ACHN (cell line): Measurements from ENCODE around the gene GRM4.

Experiments
- DNase-seq: peaks from one replicate; pipeline ENCODE4 v3.0.0-alpha.2; 2015
- in situ Hi-C: cut with HindIII; loops from 2 replicates; pipeline ENCODE4 v1.10.0; 2017; ENCODE audit warnings: low sequenced_read_pairs, low pct_ligation_motif_present, low pct_unique_long_range_greater_than_20kb

The GRM4 gene

GRCh38 chr6:34145161-34146020, 496 bp downstream of the GRM4 start:
- in situ Hi-C loops, result no loop called here
- DNase-seq, result peak; percentile 11

- DNase-seq, result no peak
- in situ Hi-C loops, result no loop called here
Observed at GRCh38 chr6:34144581-34145160, 1.2 kb downstream of the GRM4 start.

GRCh38 chr6:34143884-34144580, 1.9 kb downstream of the GRM4 start:
- DNase-seq, result no peak
- in situ Hi-C loops, result no loop called here

GRCh38 chr6:34143196-34143883, 2.5 kb downstream of the GRM4 start:
- in situ Hi-C loops, result no loop called here
- no peak for DNase-seq

- no peak for DNase-seq
- in situ Hi-C loops, result no loop called here
Observed at GRCh38 chr6:34142061-34142998, 3.6 kb downstream of the GRM4 start.

- DNase-seq, result no peak
- in situ Hi-C loops, result no loop called here
Observed at GRCh38 chr6:34140075-34140474, 5.8 kb downstream of the GRM4 start.

GRCh38 chr6:34138914-34139510, 6.9 kb downstream of the GRM4 start:
- no peak for DNase-seq
- in situ Hi-C loops, result no loop called here

GRCh38 chr6:34138191-34138590, 7.7 kb downstream of the GRM4 start:
- in situ Hi-C loops, result no loop called here
- no peak for DNase-seq

- DNase-seq, result no peak
- in situ Hi-C loops, result no loop called here
Observed at GRCh38 chr6:34135541-34135940, 10.3 kb downstream of the GRM4 start.

GRCh38 chr6:34132486-34133185, 13.3 kb downstream of the GRM4 start:
- DNase-seq, result peak; percentile 42
- in situ Hi-C loops, result no loop called here

GRCh38 chr6:34131326-34132290, 14.3 kb downstream of the GRM4 start:
- no peak for DNase-seq
- in situ Hi-C loops, result no loop called here

GRCh38 chr6:34130862-34131261, 15.0 kb downstream of the GRM4 start:
- in situ Hi-C loops, result no loop called here
- no peak for DNase-seq

GRCh38 chr6:34129753-34130152, 16.1 kb downstream of the GRM4 start:
- no peak for DNase-seq
- in situ Hi-C loops, result no loop called here

- in situ Hi-C loops, result no loop called here
Observed at GRCh38 chr6:34128045-34128444, 17.8 kb downstream of the GRM4 start.

GRCh38 chr6:34126419-34126818, 19.5 kb downstream of the GRM4 start:
- in situ Hi-C loops, result no loop called here
- no peak for DNase-seq

More at GRCh38 chr6:34128045-34128444, 17.8 kb downstream of the GRM4 start:
- no peak for DNase-seq

- in situ Hi-C loops, result no loop called here
- no peak for DNase-seq
Observed at GRCh38 chr6:34125939-34126338, 19.9 kb downstream of the GRM4 start.
